Tibial artery (tissue), 4 donors: ENCODE results near the gene NAA15.

Source experiments
- DNase-seq, 2 donors: peaks; one replicate each; pipeline ENCODE4 v3.0.0-alpha.2; 2019
- H3K27ac ChIP-seq, 2 donors: fragments of 200-600 bp; sonication (generic) in 1 of 2; 1 replicate in 1 of 2; 2 replicates in 1 of 2; pipeline ENCODE4 v1.5.1; 2018 to 2019; ENCODE audit warnings: mild to moderate bottlenecking in 1 of 2
- H3K27me3 ChIP-seq, 2 donors: fragments of 200-600 bp; sonication (generic) in 1 of 2; one replicate each; pipeline versions ENCODE4 v1.5.1 to v1.6.0; 2016 to 2019
- H3K36me3 ChIP-seq, 3 donors: fragments of 200-600 bp; sonication (generic) in 2 of 3; one replicate each; pipeline ENCODE4 v1.5.1; 2016 to 2019; ENCODE audit warnings: mild to moderate bottlenecking in 2 of 3
- H3K4me1 ChIP-seq, 4 donors: fragments of 200-600 bp; sonication (generic) in 2 of 4; 1 replicate in 3 of 4; 2 replicates in 1 of 4; pipeline ENCODE4 v1.5.1; 2016 to 2019
- H3K4me3 ChIP-seq, 2 donors: fragments of 200-600 bp; sonication (generic) in 1 of 2; 1 replicate in 1 of 2; 2 replicates in 1 of 2; pipeline ENCODE4 v1.5.1; 2018 to 2019; ENCODE audit warnings: mild to moderate bottlenecking in 2 of 2
- H3K9me3 ChIP-seq, 3 donors: fragments of 200-600 bp; sonication (generic) in 1 of 3; one replicate each; pipeline ENCODE4 v1.5.1; 2016 to 2019
- intact Hi-C: fragments of 100-400 bp; cut with DNase I; formaldehyde crosslinking; loops from one replicate; pipeline ENCODE4 v1.15.0; 2023; ENCODE audit warnings: low total_unique reads
- TF ChIP-seq, protein P1 (sequence below), 2 experiments: fragments of 200-600 bp in 1 of 2; fragments of 450-650 bp in 1 of 2; IDR thresholded peaks; one replicate each; pipeline ENCODE4 v1.5.1; 2017 to 2019; ENCODE audit warnings: antibody characterized with exemption in 2 of 2, mild to moderate bottlenecking in 1 of 2, moderate library complexity in 1 of 2

The NAA15 gene

DNA sequence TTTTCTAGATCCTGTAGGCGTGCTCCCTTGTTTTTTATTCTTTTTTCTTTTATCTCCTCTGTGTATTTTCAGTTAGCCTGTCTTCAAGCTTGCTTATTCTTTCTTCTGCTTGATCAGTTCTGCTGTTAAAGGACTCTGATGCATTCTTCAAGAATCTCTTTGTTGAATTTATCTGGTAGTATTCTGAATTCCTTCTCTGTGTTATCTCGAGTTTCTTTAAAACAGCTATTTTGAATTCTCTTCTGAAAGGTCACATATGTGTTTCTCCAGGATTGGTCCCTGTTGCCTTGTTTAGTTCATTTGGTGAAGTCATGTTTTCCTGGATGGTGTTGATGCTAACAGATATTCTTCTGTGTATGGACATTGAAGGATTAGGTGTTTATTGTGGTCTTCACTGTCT is 167.9 kb downstream of the NAA15 start:
- intact Hi-C loops: no loop called here
- H3K27me3 ChIP-seq: no peaks in the 10 kb centered on the region
- no peak for DNase-seq
- peaks cover 13 to 17% (median 17%) of the 10 kb centered on the region in 3 donors for H3K36me3 ChIP-seq
- TF ChIP-seq, protein P1, sequence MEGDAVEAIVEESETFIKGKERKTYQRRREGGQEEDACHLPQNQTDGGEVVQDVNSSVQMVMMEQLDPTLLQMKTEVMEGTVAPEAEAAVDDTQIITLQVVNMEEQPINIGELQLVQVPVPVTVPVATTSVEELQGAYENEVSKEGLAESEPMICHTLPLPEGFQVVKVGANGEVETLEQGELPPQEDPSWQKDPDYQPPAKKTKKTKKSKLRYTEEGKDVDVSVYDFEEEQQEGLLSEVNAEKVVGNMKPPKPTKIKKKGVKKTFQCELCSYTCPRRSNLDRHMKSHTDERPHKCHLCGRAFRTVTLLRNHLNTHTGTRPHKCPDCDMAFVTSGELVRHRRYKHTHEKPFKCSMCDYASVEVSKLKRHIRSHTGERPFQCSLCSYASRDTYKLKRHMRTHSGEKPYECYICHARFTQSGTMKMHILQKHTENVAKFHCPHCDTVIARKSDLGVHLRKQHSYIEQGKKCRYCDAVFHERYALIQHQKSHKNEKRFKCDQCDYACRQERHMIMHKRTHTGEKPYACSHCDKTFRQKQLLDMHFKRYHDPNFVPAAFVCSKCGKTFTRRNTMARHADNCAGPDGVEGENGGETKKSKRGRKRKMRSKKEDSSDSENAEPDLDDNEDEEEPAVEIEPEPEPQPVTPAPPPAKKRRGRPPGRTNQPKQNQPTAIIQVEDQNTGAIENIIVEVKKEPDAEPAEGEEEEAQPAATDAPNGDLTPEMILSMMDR (IDR thresholded peaks at IDR 0.05): no peak
- no peak overlapping the region for H3K4me3 ChIP-seq
- peaks cover 0 to 28% (median 13%) of the 10 kb centered on the region in 4 donors for H3K4me1 ChIP-seq
- H3K9me3 ChIP-seq: no peaks in the 10 kb centered on the region
- H3K27ac ChIP-seq: no peak overlapping the region
